Heart left ventricle (tissue), 13 donors: ENCODE measurements around the gene ZGLP1.

Source experiments
- CTCF ChIP-seq, 12 donors: fragments of 200-600 bp; sonication (generic) in 4 of 12; IDR thresholded peaks; one replicate each; pipeline versions ENCODE4 v1.5.0 to v1.8.0; 2018 to 2022; ENCODE audit warnings: antibody characterized with exemption in 12 of 12, mild to moderate bottlenecking in 5 of 12
- POLR2A ChIP-seq, 2 donors: fragments of 450-650 bp; IDR thresholded peaks; one replicate each; pipeline ENCODE4 v1.6.1; 2017; ENCODE audit warnings: antibody characterized with exemption in 2 of 2, mild to moderate bottlenecking in 2 of 2, moderate library complexity in 2 of 2
- donor health status: ischemic (EF 13 %, LVEDD 7.1; RV severe dilation, severe dysfunction).
- donor health status: DM: no; HTN: yes; CAD: no.
- donor health status: DM: no; HTN: no; CAD: no.
- donor health status: ischemic (EF 25% LVEDD 6.9; RV normal size, moderate dysfunction).
- donor health status: ischemic (EF 25% LVEDD 5.7; RV mildly dilated, moderate dysfunction).
- donor health status: ischemic (EF 35%, LVEDD 5.7; RV mildly dilated, moderate dysfunction).
- donor health status: nonischemic (EF 11% LVEDD 7.7; RV severe dilation, severe dysfunction).
- donor health status: DM: yes; HTN: yes; CAD: no.
- donor health status: PGD.
- donor health status: ischemic (EF 29% LVEDD 5.4; RV normal size, mild dysfunction).
- donor health status: nonischemic (EF 23%, LVEDD 6.1; RV moderate dilation, normal function).

- TF ChIP-seq CTCF (IDR thresholded peaks at IDR 0.05) (no peak), POLR2A (IDR thresholded peaks at IDR 0.05) (no peak)
Observed at GRCh38 chr19:10305139-10305806, 4.3 kb downstream of the ZGLP1 start.
